Measurements from ENCODE around the gene TRPV5. TPM values are rescaled to one million over a fixed set of nuclear protein-coding genes. Genes with fewer than 3 reads are reported as not detected.

TRPV5 gene
- total RNA-seq, 8 experiments from 2014 or later = 0.09 to 0.25 (median 0.13) TPM; not detected in 3

DNA sequence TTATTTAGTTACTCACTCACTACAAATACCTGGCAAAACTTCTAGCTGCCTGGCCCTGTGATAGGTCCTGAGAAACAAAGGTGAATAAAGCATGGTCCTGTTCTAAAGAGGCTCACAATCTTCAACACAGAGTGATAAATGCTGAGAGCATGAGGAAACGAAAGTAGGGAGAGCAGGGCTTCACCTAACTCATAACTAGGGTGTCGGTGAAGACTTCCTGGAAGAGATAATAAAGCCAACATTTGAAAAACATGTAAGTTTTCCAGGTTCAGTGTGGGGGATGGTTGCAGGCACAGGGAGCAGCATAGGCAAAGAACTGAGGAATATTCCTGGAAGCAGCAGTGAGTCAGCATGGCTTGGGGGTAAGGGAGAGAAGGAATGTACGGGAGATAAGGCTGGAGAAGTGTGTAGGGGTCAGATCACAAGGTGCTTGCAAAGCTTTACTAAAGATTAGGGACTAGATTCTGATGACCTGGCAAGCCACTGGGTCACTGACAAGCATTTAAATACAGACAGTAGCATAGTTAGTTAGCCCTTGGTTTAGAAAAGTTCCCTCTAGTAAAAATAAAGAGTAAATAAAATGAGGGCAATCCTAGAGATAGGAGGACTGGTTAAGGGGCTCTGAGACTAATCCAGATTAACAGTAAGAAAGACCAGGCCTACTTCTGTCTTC is 23.5 kb upstream of the TRPV5 start:
- no peak overlapping the region for H3K27ac ChIP-seq
- in situ Hi-C loops (cut with MboI; ENCODE audit: low pct_unique_long_range_greater_than_20kb in 2 of 9, low sequenced_read_pairs in 9 of 9, unreplicated experiment in 9 of 9) = no loop called here
- H3K4me3 ChIP-seq = no peak overlapping the region
- WGBS, 10 experiments = 0 to 100% (median 59%) methylated on average over 1 to 3 of the region's 3 CpGs; no CpG with 5 or more reads in 1 of the 10 experiments
- ATAC-seq (replicated peaks in 6 of 8) = peak in 2 of 8 experiments; percentile 56 to 91
- no peaks in the 10 kb centered on the region for H3K4me1 ChIP-seq (replicated peaks in 1 of 2)

DNA sequence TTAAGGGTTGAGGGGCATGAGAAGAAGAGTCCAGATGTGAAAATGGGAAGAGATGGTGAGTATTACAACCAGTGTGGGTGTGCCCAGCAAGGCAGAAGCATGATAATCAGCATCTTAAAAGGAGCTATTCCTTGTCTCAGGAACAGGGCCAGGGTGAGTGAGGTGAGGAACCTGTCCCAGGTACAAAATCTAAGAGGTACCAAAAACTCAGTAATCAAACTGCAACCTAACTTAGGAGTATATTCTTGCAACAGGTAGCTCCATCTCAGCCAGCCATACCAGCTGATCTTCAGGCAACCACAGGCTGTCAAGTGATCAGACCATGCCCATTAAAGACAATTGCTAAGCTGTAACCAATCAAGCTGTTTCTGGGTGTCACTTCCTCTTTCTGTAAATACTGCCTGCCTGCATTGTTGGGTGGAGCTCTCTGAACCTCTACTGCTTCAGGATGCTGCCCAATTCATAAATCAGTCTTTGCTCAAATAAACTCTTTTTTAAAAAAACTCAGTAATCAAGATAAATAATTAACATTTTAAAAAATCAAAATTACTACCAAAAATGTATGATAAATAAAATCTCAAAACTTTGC is 21.2 kb upstream of the TRPV5 start:
- in situ Hi-C loops (cut with MboI; ENCODE audit: low pct_unique_long_range_greater_than_20kb in 2 of 9, low sequenced_read_pairs in 9 of 9, unreplicated experiment in 9 of 9) = no loop called here
- Histone ChIP-seq H3K4me1 (replicated peaks in 1 of 2) (no peaks in the 10 kb centered on the region), H3K4me3 (no peak overlapping the region), H3K27ac (no peak overlapping the region)
- no peak for ATAC-seq (replicated peaks in 6 of 8)

DNA sequence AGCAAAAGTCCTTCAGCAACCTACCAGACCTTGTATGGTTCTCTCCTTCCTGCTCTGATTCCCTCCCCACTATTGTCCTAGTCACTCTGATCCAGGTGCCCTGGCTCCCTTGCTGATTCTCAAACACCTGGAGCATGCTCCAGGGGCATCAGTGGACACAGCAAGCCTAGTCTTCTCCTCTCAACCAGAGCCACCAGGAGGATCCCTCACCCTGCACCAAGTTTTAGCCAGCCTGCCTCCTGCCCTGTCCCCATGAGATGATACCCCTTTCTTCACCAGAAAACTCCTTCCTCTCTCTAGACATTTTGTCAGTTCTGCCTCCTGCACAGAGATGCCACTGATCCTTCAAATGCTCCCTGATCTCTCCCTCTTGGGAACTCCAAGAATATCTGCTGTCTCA is 16.7 kb upstream of the TRPV5 start:
- Histone ChIP-seq H3K4me3 (no peak overlapping the region), H3K27ac (no peak overlapping the region), H3K4me1 (replicated peaks in 1 of 2) (no peaks in the 10 kb centered on the region)
- no peak for ATAC-seq (replicated peaks in 6 of 8)
- in situ Hi-C loops (cut with MboI; ENCODE audit: low pct_unique_long_range_greater_than_20kb in 2 of 9, low sequenced_read_pairs in 9 of 9, unreplicated experiment in 9 of 9) = no loop called here

DNA sequence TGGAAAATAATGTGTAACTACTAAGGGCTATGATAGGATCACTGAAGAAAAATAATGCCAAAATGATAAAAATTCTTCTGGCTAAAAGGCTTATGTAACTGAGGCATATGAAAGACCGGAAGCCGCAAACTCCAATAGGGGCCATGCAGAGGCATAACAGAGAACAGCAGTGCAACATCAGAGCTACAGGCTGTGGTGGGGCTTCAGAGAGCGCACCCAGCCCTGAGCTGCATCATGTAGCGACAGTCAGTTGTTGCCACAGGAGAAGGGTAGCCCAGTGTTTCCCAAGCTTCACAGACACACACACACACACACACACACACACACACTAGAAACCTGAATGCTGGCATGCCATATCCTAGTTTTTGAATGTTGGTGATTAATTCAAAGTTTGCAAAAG is 15.1 kb upstream of the TRPV5 start:
- H3K27ac ChIP-seq = no peak overlapping the region
- no peak overlapping the region for H3K4me3 ChIP-seq
- H3K4me1 ChIP-seq (replicated peaks in 1 of 2) = no peaks in the 10 kb centered on the region
- ATAC-seq (replicated peaks in 6 of 8) = no peak
- in situ Hi-C loops (cut with MboI; ENCODE audit: low pct_unique_long_range_greater_than_20kb in 2 of 9, low sequenced_read_pairs in 9 of 9, unreplicated experiment in 9 of 9) = no loop called here
- 60 to 100% (median 95%) methylated on average over 1 to 2 of the region's 4 CpGs; no CpG with 5 or more reads in 4 of the 10 experiments for WGBS, 10 experiments

DNA sequence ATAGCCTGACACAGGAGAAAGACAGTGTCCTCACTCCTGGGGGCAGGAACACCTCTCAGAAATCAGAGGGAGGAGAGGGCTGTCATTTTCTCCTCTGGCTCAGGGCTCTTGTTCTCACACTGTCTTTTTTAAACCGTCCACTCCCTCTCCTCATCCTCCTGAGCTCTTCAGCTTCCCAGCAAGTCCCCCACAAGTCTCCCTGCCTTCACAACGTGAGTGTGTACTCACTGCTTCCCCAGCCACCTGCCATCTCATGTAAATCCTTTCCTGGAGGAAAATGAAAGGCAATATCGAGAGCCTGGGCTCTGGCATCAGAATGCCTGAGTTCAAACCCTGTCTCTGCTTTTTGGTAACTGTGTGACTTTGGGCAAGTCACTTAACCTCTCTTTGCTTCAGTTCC is 11.5 kb upstream of the TRPV5 start:
- Histone ChIP-seq H3K27ac (no peak overlapping the region), H3K4me3 (no peak overlapping the region), H3K4me1 (replicated peaks in 1 of 2) (no peaks in the 10 kb centered on the region)
- 0 to 80% (median 53%) methylated on average over 1 to 2 of the region's 3 CpGs; no CpG with 5 or more reads in 3 of the 10 experiments for WGBS, 10 experiments
- no peak for ATAC-seq (replicated peaks in 6 of 8)
- in situ Hi-C loops (cut with MboI; ENCODE audit: low pct_unique_long_range_greater_than_20kb in 2 of 9, low sequenced_read_pairs in 9 of 9, unreplicated experiment in 9 of 9) = no loop called here

DNA sequence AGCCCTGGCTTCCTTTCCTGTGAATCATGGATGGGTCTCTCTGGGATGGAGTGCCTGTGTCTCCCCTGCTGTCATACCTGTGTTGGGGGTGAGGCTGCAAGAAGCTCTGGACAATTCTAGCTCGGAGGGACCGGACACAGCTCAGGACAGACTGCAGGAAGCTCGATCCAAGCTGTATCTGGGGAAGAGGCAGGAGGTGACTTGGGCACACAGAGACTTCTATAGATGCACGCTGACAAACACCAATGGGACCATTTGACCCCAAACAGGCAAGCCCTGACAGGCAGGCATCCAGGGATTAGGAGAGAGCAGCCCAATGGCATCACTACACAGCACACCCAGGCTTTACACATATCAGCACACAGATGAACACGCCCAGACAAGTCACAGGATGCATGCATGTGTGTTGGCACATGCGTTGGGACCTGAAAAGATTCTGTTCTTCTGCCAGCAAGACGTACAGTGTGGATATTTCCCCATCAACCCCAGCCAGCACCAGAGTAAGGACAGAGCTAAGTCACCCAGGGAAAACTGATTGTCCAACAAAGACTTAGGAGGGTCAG is 10.2 kb upstream of the TRPV5 start:
- Histone ChIP-seq H3K4me3 (no peak overlapping the region), H3K27ac (no peak overlapping the region), H3K4me1 (replicated peaks in 1 of 2) (no peaks in the 10 kb centered on the region)
- ATAC-seq (replicated peaks in 6 of 8) = peak in 1 of 8 experiments; percentile 50
- in situ Hi-C loops (cut with MboI; ENCODE audit: low pct_unique_long_range_greater_than_20kb in 2 of 9, low sequenced_read_pairs in 9 of 9, unreplicated experiment in 9 of 9) = no loop called here
- 0 to 54% (median 40%) methylated on average over 1 to 7 of the region's 7 CpGs; no CpG with 5 or more reads in 5 of the 10 experiments for WGBS, 10 experiments

DNA sequence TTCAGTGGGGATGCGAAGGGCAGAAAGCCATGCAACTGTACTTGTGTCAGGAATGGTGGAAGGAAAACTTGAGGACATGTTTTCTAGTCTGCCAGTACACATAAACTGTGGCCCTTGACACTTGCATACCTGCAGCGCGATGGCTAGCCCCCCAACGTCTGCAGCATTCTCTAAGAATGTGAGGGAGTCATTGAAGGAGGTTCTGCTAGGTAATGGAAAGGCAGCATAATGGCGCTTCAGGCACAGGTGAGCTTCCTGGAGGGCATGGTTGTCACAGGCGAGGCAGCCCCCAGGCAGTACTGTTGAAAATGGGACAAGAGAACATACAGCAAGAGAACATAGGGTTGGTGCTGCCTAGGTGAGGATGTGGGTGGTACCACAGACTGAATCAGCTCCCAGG is 9.2 kb upstream of the TRPV5 start:
- no peak overlapping the region for H3K27ac ChIP-seq
- ATAC-seq (replicated peaks in 6 of 8) = no peak
- no peak overlapping the region for H3K4me3 ChIP-seq
- WGBS, 10 experiments = 60 to 90% (median 78%) methylated on average over 1 to 4 of the region's 6 CpGs; no CpG with 5 or more reads in 6 of the 10 experiments
- H3K4me1 ChIP-seq (replicated peaks in 1 of 2) = no peaks in the 10 kb centered on the region
- in situ Hi-C loops (cut with MboI; ENCODE audit: low pct_unique_long_range_greater_than_20kb in 2 of 9, low sequenced_read_pairs in 9 of 9, unreplicated experiment in 9 of 9) = no loop called here

DNA sequence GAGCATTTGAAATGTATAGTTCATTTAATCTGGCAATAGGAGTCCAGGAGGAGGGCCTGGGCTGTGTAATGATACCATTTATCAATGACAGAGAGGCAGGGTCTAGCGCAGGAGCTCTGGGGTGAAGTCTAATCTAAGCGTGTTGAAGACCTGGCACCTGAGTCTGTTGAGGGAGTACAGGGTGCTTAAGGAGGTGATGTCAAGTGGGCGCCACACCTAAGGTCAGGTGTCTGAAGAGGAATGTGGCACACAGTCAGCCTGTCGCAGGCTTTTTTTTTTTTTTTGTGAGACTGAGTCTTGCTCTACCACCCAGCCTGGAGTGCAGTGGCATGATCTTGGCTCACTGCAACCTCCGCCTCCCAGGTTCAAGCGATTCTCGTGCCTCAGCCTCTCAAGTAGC is 8.0 kb upstream of the TRPV5 start:
- in situ Hi-C loops (cut with MboI; ENCODE audit: low pct_unique_long_range_greater_than_20kb in 2 of 9, low sequenced_read_pairs in 9 of 9, unreplicated experiment in 9 of 9) = no loop called here
- WGBS, 10 experiments = 20 to 93% (median 67%) methylated on average over 1 to 3 of the region's 7 CpGs; no CpG with 5 or more reads in 5 of the 10 experiments
- Histone ChIP-seq H3K4me3 (no peak overlapping the region), H3K4me1 (replicated peaks in 1 of 2) (no peaks in the 10 kb centered on the region), H3K27ac (no peak overlapping the region)
- no peak for ATAC-seq (replicated peaks in 6 of 8)

DNA sequence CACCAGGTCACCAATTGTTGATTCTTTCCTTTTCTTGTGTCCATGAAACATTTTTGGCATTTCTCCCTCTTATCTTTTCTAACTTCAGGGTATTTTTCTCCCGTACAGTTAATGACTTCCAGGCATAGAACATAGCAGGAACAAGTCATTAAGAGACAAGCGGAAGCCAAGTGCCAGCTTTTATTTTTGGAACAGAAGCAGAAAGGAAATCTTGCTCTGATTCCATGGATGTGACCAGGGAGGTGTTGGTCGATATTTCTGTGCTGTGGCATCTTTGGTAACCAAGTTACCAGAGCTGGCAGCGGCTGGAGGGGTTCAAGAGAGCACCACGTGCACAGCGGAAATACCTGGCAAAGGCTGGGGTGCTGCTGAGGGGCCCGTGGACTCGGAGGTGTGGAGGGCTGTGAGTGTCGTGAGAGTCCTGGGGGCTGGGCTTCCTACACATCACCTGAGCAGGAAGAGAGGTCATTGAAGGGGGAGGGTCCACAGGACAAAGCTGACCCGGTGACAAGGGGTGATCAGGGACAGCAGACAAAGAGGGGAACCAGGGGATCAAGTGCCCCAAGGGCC is 7.5 kb upstream of the TRPV5 start:
- 0 to 93% (median 81%) methylated on average over 1 to 9 of the region's 10 CpGs for WGBS, 10 experiments
- in situ Hi-C loops (cut with MboI; ENCODE audit: low pct_unique_long_range_greater_than_20kb in 2 of 9, low sequenced_read_pairs in 9 of 9, unreplicated experiment in 9 of 9) = no loop called here
- H3K27ac ChIP-seq = no peak overlapping the region
- no peak for ATAC-seq (replicated peaks in 6 of 8)
- H3K4me3 ChIP-seq = no peak overlapping the region
- H3K4me1 ChIP-seq (replicated peaks in 1 of 2) = no peaks in the 10 kb centered on the region

DNA sequence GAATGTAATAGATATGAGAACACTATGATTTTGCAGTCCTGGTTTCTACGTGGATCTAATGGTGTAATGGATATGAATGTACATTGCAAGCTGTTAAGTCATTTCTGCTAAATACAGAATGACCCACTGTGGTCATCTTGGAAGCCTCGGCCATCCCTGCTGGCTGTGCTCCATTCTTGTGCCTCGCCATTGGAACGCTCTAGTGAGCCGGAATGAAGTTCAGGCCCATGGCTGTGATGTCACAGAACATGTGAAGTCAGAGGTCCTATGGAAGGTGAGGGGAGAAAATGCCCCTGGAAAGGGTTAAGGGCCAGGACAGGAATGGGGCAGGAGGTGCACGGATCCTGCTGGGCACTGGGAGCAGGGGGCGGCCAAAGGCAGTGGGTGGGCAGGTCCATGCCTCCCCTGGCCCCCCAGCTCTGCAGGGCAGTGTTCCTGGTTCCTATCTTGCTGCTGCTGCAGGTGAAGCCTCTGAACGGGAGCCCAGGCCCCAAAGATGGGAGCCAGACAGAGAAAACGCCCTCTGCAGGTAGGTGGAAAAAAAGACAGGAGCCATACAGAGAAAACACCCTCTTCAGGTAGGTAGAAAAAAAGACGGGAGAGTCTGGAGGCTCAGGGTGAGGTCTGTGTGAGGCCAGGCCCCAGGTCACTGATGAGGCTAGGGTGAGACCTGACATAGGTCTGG is 5.8 kb upstream of the TRPV5 start, which contains the start of gene LLCFC1:
LLCFC1 (plus strand) TSS at position 259 of the 685 bp plus-strand sequence; CDS start at position 397, 138 bp downstream.
- 0 to 100% (median 64%) methylated on average over 1 to 6 of the region's 10 CpGs; no CpG with 5 or more reads in 1 of the 10 experiments for WGBS, 10 experiments
- in situ Hi-C loops (cut with MboI; ENCODE audit: low pct_unique_long_range_greater_than_20kb in 2 of 9, low sequenced_read_pairs in 9 of 9, unreplicated experiment in 9 of 9) = no loop called here
- H3K27ac ChIP-seq = no peak within 1 kb of the TSS
- peak in 1 of 8 experiments; percentile 39 for ATAC-seq (replicated peaks in 6 of 8)
- no peaks in the 10 kb centered on the region for H3K4me1 ChIP-seq (replicated peaks in 1 of 2)
- H3K4me3 ChIP-seq = no peak within 1 kb of the TSS

DNA sequence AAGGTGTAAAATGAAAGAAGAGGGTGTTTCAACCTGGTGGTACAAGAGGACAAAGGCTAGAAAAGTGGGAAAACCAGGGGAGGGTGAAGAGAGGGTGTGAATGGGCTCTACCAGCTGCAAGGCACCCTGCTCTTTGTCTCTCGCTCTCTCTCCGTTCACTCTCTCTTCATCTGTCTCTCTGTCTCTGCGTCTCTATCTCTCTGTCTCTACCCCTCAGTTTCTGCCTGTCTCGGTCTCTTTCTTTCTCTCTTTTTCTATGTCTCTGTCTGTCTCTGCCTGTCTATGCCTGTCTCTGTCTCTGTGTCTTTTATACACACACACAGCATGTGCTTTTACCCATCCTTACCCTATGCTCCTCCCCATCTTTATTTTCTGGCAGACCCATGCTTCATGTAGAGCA is 5.1 kb upstream of the TRPV5 start:
- H3K4me1 ChIP-seq (replicated peaks in 1 of 2) = no peaks in the 10 kb centered on the region
- ATAC-seq (replicated peaks in 6 of 8) = no peak

DNA sequence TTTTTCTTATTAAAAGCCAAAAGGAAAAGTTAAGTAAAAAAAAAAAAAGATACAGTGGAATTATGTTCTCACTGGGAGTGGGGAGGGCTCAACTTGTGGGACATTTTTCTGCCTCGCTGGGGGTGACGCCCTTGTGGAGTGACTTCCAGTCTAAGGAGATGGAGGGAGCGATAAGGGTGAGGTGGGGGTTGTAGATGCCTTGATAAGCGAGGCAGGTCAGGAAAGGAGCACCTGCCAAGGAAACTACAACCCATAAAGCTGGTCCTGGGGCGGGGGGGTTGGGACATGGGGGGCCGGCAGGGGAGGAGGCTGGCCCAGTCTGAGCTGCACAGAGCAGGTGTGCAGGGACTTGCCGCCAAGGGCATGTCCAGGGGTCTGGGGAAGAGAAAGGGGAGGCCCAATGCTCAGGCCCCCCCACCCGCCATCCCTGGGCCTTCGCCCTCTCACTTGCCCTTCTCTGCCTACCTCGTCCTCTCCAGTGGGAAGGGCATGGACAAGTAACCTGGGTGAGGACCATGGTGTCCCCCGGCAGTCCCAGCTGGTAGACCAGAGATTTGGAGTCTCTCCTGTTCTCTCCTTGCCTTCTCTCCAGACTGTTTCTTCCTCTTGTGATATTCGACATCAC is 2.5 kb upstream of the TRPV5 start:
- in situ Hi-C loops (cut with MboI; ENCODE audit: low pct_unique_long_range_greater_than_20kb in 2 of 9, low sequenced_read_pairs in 9 of 9, unreplicated experiment in 9 of 9) = no loop called here
- Histone ChIP-seq H3K4me3 (no peak overlapping the region), H3K4me1 (replicated peaks in 1 of 2) (no peaks in the 10 kb centered on the region), H3K27ac (no peak overlapping the region)
- ATAC-seq (replicated peaks in 6 of 8) = no peak
- 13 to 96% (median 75%) methylated on average over 3 to 7 of the region's 12 CpGs for WGBS, 10 experiments

More for the DNA sequence above, 5.1 kb upstream of the TRPV5 start:
- WGBS, 10 experiments = 19 to 100% (median 69%) methylated on average over 1 to 4 of the region's 4 CpGs; no CpG with 5 or more reads in 1 of the 10 experiments
- H3K27ac ChIP-seq = no peak overlapping the region
- H3K4me3 ChIP-seq = no peak overlapping the region
- in situ Hi-C loops (cut with MboI; ENCODE audit: low pct_unique_long_range_greater_than_20kb in 2 of 9, low sequenced_read_pairs in 9 of 9, unreplicated experiment in 9 of 9) = no loop called here

DNA sequence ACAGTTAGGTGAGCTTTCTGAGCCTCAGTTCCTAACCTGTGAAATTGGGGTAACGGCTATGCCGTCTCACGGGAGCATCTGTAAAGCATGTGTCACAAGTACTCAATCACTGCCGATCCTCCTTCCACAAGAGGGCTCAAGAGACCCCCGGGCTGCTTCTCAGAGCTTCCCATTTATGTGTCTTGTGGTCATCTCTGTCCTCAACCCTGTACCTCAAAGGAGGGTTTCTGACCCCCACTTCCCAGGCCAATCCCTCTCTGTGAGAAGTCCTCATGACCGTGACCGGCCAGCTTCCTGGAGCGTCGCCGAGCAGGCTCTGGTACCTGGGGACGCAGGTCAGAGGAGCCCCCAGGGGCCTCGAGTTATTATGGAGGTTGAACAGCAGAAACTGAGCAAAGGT is 510 bp upstream of the TRPV5 start:
- Histone ChIP-seq H3K4me1 (replicated peaks in 1 of 2) (no peaks in the 10 kb centered on the region), H3K4me3 (no peak overlapping the region), H3K27ac (no peak overlapping the region)
- no peak for ATAC-seq (replicated peaks in 6 of 8)
- in situ Hi-C loops (cut with MboI; ENCODE audit: low pct_unique_long_range_greater_than_20kb in 2 of 9, low sequenced_read_pairs in 9 of 9, unreplicated experiment in 9 of 9) = no loop called here
- 9 to 93% (median 82%) methylated on average over 2 to 5 of the region's 12 CpGs; no CpG with 5 or more reads in 4 of the 10 experiments for WGBS, 10 experiments

Data from motor neuron (in vitro differentiated cells).